NCI-H2081 treated with DMSO at 0.1 percent for 48 hours (cell line): ENCODE data around the gene LRCH1.
"Not testable (repeated sequence)": the region's sequence is repeated elsewhere in the genome, so short reads cannot be mapped to it uniquely, and the experiment has no call there.

Experiments used
- DNase-seq: peaks from one replicate; lab custom pipeline; 2025; lab: John Stamatoyannopoulos, UW

Gene LRCH1

GRCh38 chr13:46753137-46753536, 200.2 kb downstream of the LRCH1 start:
- DNase-seq = no peak

GRCh38 chr13:46753917-46754316, 200.9 kb downstream of the LRCH1 start:
- DNase-seq = no peak

- DNase-seq = no peak
Measured at GRCh38 chr13:46754812-46755211, 201.8 kb downstream of the LRCH1 start.

GRCh38 chr13:46755508-46755907, 202.5 kb downstream of the LRCH1 start:
- not testable (repeated sequence) for DNase-seq

GRCh38 chr13:46756977-46757376, 204.0 kb downstream of the LRCH1 start:
- no peak for DNase-seq

- DNase-seq = no peak
Measured at GRCh38 chr13:46757640-46758039, 204.7 kb downstream of the LRCH1 start.

DNA sequence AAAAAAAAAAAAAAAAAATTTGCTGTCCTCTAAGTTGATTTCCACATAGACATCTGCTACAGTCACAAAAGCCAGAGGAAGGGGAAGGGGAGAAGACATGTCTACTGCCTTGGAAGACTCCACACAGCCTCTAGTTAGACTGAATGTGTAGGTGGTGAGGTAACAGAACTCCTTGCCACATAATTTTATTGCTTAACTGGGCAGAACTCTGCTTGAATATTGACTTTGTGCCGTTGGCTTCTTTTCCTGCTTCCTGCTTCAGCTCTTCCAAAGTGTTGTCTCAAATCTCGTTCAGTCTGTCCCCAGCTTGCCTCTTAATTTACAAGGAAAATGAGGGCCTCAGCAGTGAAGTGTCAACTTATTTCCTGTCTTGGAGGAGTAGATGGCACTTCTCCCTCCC, 206.9 kb downstream of the LRCH1 start:
- no peak for DNase-seq

- no peak for DNase-seq
Measured at GRCh38 chr13:46761174-46761573, 208.2 kb downstream of the LRCH1 start.

GRCh38 chr13:46761866-46762265, 208.9 kb downstream of the LRCH1 start:
- DNase-seq = no peak

GRCh38 chr13:46769925-46770324, 217.0 kb downstream of the LRCH1 start:
- not testable (repeated sequence) for DNase-seq

DNA sequence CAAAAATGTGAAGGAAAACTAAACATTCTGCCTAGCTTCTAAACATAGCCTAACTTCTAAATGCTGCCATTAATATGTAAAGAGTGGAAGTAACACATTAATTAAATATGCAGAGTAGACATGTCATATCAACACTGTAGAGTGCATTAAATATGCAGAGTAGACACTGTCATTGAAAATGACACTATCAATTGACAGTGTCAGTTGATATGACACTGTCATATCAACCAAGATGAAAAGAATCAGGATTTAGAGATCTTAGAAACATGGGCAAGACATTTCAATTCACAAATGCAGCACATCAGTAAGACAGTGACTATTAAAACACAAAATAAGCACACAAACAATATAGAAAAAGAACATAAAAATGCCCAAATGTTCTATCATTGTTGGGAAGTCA, 218.7 kb downstream of the LRCH1 start:
- no peak for DNase-seq

DNA sequence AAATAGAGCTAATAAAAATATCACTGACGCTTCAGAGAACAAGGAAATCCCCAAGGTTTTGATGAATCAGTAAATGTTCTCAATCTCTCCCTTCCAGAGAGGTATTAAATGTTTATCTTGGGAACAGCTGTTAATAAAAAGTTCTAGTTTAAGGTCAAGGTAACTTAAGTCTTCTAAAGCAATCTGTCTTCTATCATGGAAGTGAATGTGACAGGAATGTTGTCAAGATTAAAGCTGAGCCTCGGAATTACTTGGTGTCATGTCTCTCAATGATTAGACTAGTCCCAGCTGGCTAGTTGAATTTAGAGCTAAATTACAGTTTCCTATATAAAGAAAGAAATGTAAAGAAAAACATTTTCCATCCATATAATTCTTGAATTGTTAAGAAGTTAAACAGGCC, 220.6 kb downstream of the LRCH1 start:
- DNase-seq = no peak

DNA sequence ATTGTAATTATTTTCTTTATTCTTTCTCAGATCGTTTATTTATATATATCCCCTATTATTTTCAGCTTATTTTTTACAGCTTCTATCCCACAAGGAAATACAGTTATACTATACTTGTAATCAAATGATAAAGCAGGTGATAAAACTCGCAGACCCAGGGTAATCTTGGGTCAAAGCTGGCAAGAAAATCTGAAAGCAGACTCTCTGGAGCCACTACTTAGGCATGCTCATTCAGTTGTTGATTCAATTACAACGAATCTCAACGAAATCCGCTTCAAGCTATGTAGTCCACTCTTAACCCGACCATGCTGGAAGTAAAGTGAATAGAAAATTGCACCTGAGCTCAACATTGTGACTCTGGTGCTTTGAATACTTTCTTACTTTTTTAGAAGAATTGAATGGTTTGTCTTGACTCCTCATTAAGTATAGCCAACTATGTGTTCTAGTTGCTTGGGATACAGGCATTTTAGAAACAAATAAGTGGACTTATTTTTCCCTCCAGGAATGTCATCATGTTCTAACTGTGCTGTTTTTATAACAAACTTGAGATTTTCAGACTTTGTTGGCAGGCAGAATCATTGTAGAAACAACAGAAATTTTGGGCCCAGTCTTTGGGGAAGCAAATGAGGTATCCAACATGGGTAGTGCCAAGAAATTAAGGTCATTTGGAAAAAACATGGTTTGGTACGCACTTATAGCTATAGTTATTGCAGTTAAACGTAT, 222.6 kb downstream of the LRCH1 start:
- DNase-seq = no peak

- DNase-seq = no peak
Measured at GRCh38 chr13:46778095-46778494, 225.1 kb downstream of the LRCH1 start.

GRCh38 chr13:46778890-46779289, 225.9 kb downstream of the LRCH1 start:
- no peak for DNase-seq

DNA sequence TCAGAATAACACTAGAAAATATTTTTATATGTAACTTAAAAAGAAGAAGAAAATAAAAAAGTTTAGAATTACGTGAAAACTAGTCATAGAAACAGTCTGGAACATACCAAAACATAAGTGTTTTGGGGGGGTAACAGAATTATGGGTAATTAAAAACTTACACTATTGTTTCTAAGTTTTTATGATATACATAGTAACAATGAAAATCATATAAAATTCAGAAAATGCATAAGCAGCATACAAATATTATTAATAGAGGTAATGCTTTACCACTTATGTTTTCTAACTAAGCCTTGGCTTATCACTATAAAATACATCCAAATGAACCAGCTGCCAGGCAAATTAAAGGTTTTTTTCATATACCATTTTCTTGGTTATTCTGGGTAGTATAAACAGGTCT, 229.1 kb downstream of the LRCH1 start:
- no peak for DNase-seq

DNA sequence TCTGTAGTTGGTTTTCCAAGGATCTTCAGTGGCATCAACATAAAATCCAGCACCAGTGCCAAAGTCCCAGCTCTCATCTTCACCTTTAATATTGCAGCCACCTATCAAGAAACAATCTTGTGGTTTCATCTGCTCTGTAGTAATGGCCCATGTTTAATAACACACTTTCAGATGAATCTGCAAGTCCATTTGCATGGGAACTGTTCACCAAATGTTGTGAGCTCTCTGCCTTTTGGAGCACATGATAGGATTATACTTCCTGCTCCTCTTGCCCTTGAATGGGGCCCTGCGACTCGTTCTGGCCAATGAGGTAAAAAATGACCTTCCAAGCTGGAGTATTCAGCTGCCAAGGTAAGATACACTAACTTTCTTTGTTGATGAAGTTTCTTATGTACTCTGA, 229.7 kb downstream of the LRCH1 start:
- DNase-seq = no peak

DNA sequence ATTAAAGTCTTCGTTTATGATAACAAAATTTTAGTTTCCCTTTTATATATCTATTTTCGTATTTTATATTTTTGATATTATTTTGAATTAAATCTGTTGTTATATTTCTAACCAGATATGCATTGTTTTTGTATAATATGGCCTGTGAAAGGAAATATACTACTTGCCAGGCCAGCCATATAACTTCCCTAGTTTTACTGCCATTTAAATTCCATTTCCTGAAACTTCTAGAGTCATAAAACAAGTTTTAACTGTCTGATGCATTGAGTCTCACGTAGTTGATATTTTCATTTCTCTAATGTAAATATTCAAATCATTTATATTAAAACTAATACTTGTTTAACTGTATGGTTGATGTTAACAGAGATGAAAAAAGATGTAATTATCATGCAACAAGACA, 230.5 kb downstream of the LRCH1 start:
- no peak for DNase-seq

- DNase-seq = no peak
Measured at GRCh38 chr13:46795321-46795720, 242.4 kb downstream of the LRCH1 start.

GRCh38 chr13:46796129-46796514, 243.2 kb downstream of the LRCH1 start:
- no peak for DNase-seq

DNA sequence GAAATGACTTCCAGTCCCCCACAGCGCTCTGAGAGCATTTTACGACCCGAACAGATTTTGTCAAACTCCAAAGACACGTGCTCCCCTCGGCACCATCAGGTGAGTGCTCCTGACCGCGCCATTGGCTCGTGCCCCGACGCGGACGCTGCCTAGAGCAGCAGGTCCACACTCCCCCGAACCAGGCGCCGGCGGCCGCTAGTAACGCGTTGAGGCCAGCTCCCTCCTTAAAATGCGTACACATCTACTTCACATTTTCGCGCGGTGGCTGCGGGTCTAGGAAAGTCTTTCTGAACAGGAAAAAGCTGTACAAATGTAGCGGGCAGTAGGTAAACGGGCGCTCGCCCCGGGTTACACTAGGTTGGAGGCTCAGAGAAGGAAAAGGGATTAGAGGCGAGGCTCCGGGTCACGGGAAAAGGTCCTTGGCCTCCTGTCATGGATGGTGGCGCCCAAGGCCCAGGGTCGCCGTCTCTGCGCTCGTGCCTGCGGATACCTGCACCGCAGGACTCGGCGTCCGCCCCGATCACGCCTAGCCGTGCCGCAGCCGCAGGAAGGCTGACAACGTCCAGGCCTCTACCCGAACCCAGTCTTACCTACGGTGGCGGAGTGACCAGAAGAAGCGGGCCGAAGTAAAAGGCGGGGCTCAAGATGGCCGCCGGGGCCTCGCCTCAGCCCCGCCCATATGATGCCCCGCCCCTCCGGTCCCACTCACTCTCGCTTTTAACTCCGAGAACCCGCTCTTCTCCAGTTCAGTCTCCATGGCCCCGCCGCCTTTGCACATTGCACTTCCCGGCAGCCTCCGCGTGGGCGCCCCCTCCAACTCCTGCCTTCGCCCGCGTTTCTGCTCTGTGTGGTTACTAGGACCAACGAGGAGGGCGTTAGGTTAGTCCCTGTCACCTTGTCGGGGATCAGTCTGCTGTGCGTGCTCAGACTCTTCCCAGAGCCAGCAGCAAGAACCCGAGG, 243.8 kb downstream of the LRCH1 start, which contains the start of gene ESD:
ESD (minus strand) TSS at position 647 of the 960 bp plus-strand sequence. CDS start 5,748 bp downstream, outside the sequence.
- DNase-seq = peak; percentile 12

DNA sequence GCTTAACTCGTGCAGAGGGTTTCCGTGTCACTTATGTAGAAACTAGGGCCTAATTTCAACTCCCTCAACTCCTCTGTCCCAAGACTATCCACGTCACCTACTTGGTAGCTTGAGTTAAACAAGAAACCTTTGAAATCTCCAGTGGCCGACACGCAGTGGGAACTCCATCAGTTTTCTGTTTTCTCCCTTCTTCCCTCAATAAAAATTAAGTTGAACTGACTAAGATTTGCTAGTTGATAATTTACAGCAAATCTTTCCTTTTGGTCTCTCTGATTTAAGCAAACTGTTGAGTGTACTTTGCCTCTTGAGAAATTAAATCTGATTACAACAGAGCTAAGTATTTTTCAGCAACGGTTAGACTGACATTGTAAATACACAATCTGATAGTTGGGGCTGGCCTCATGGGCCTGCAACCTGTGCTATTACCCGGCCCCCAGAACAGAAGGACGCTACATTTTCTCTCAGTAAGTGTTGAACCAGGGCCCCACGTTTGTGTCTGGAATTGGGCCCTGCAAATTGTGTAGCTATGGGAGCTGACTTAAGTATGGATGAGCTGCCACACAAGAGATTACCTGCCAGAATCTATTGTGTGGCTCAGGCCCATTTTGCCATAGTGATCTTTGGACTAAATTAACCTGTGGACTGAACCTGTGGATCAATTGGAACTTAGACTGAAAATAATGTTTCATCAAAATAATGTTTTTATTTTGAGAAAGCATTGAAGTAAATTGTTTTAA, 244.7 kb downstream of the LRCH1 start:
- no peak for DNase-seq
